T-helper 1 cell (primary cell): ENCODE data around the gene AKIRIN1.
A peak's percentile ranks its signal among the peaks of the same experiment; 100 is the strongest.
"Not testable (repeated sequence)": the region's sequence is repeated elsewhere in the genome, so short reads cannot be mapped to it uniquely, and the experiment has no call there.

Experiments
- DNase-seq, 5 donors: peaks; one replicate each; pipeline ENCODE4 v3.0.0-alpha.2; 2012 to 2020
- total RNA-seq, 4 donors: gene quantifications; one replicate each; lab custom pipeline; 2026; lab: John Stamatoyannopoulos, UW

Gene AKIRIN1
- total RNA-seq = 104 to 183 (median 115) reads per million in 4 donors

- peak; percentile 85 to 97 (median 89) for DNase-seq
Observed at GRCh38 chr1:38990738-38991637, at the start of gene AKIRIN1. Gene AKIRIN1 (plus strand): TSS chr1:38991276. CDS start chr1:38991381, 105 bp downstream.

- DNase-seq = no peak
Observed at GRCh38 chr1:38941527-38942019, 49.5 kb upstream of the AKIRIN1 start, which contains the start of gene RHBDL2. Gene RHBDL2 (minus strand): TSS chr1:38941830. CDS start chr1:38919212, 22,618 bp downstream.

GRCh38 chr1:38942664-38943428 is 48.2 kb upstream of the AKIRIN1 start:
- no peak for DNase-seq

- DNase-seq = no peak
Observed at GRCh38 chr1:38944547-38944946, 46.5 kb upstream of the AKIRIN1 start.

GRCh38 chr1:38950553-38950952 is 40.5 kb upstream of the AKIRIN1 start:
- no peak for DNase-seq

- no peak for DNase-seq
Observed at GRCh38 chr1:38953433-38953860, 37.6 kb upstream of the AKIRIN1 start.

GRCh38 chr1:38958967-38959366 is 32.1 kb upstream of the AKIRIN1 start:
- DNase-seq = no peak

- no peak for DNase-seq
Observed at GRCh38 chr1:38962113-38962512, 29.0 kb upstream of the AKIRIN1 start.

GRCh38 chr1:38962560-38962959 is 28.5 kb upstream of the AKIRIN1 start:
- DNase-seq = no peak

- DNase-seq = peak in 1 of 5 donors; percentile 18
Observed at GRCh38 chr1:38964140-38964548, 26.9 kb upstream of the AKIRIN1 start.

- DNase-seq = not testable (repeated sequence)
Observed at GRCh38 chr1:38973145-38973544, 17.9 kb upstream of the AKIRIN1 start.

GRCh38 chr1:38973659-38974437 is 17.2 kb upstream of the AKIRIN1 start:
- DNase-seq = no peak

GRCh38 chr1:38977399-38978244 is 13.5 kb upstream of the AKIRIN1 start:
- DNase-seq = peak; percentile 54 to 76 (median 69)

- peak in 2 of 5 donors; percentile 11 to 12 for DNase-seq
Observed at GRCh38 chr1:38978245-38978542, 12.9 kb upstream of the AKIRIN1 start.

GRCh38 chr1:38979380-38979779 is 11.7 kb upstream of the AKIRIN1 start:
- DNase-seq = not testable (repeated sequence)

GRCh38 chr1:38989979-38990378 is 1.1 kb upstream of the AKIRIN1 start:
- DNase-seq = no peak

- DNase-seq = no peak
Observed at GRCh38 chr1:38990386-38990737, 714 bp upstream of the AKIRIN1 start.

GRCh38 chr1:38991638-38992411 is 749 bp downstream of the AKIRIN1 start:
- no peak for DNase-seq

- no peak for DNase-seq
Observed at GRCh38 chr1:38992412-38993111, 1.5 kb downstream of the AKIRIN1 start.

GRCh38 chr1:38994196-38994595 is 3.1 kb downstream of the AKIRIN1 start:
- DNase-seq = no peak
